Inferior parietal cortex (tissue), 1 donor: Measurements from ENCODE around the gene CCDC127.
"Not testable (repeated sequence)": the region's sequence is repeated elsewhere in the genome, so short reads cannot be mapped to it uniquely, and the experiment has no call there.

Experiments
- DNase-seq: peaks from one replicate; pipeline ENCODE4 v3.0.0-alpha.2; 2016; ENCODE audit errors: extremely low spot score

The CCDC127 gene

DNA sequence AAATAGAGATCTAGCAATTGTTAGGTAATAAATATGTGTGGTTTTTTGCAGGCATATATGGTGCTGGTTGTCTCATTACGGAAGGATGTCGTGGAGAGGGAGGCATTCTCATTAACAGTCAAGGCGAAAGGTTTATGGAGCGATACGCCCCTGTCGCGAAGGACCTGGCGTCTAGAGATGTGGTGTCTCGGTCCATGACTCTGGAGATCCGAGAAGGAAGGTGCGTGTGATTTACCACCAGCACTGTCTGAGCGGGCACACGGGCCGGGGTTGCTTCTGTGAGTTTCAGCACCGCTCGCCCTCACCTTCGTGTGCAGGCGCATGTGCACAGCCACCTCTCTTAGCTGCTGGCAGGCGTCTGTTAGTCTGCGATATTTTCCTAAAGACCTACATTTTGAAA is 15.5 kb upstream of the CCDC127 start:
- not testable (repeated sequence) for DNase-seq

GRCh38 chr5:231661-232060 is 13.7 kb upstream of the CCDC127 start:
- DNase-seq: no peak

GRCh38 chr5:230711-231110 is 12.8 kb upstream of the CCDC127 start:
- DNase-seq: no peak

DNA sequence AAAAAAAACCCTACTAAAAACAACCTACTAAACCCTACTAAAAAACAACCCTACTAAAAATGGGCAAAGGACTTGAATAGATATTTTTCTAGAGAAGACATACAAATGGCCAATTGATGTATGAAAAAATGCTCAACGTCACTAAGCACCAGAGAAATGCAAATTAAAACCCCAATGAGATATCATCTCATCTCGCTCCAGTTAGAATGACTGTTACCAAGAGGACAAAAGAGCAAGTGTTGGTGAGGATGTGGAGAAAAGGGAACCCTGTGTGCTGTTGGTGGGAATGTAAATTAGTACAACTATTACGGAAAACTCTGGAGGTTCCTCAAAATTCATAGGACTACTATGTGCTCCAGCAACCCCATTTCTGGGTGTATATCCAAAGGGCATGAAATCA is 10.9 kb upstream of the CCDC127 start:
- no peak for DNase-seq

DNA sequence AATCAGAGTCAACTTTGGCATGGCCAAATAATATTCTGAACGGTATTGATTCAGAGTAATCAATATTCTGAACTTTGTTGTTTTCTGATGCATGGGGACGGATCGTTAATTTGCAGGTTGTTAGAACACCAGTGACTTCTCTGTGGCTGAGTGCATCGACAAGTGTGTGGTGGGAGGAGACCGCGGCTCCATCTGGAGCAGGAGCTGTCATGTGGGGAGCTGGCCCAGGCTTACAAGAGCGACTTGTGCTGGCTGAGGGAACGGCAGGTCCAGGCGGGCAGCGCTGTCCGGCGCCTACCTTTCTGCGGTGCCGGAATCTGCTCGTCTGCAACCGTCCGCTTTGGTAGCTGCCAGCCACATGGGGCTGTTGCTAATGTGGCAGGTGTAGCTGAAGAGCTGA is 9.4 kb upstream of the CCDC127 start:
- not testable (repeated sequence) for DNase-seq

DNA sequence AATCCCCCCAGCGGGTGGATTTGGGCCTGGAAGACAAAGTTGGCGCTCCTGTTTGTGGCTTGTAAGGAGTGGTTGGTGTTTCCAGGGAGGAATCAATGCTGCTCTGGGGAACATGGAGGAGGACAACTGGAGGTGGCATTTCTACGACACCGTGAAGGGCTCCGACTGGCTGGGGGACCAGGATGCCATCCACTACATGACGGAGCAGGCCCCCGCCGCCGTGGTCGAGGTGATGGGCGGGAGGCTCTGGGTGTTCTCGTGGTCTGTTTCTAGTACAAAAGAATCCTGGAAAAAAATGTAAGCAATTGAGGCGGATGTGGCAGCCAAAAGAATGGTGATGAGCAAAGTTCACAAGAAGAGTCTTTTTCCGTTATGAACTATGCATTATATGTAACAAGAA is 7.4 kb upstream of the CCDC127 start:
- no peak for DNase-seq

GRCh38 chr5:223791-224190 is 5.8 kb upstream of the CCDC127 start:
- DNase-seq: no peak

GRCh38 chr5:222951-223715 is 5.2 kb upstream of the CCDC127 start:
- DNase-seq: not testable (repeated sequence)

DNA sequence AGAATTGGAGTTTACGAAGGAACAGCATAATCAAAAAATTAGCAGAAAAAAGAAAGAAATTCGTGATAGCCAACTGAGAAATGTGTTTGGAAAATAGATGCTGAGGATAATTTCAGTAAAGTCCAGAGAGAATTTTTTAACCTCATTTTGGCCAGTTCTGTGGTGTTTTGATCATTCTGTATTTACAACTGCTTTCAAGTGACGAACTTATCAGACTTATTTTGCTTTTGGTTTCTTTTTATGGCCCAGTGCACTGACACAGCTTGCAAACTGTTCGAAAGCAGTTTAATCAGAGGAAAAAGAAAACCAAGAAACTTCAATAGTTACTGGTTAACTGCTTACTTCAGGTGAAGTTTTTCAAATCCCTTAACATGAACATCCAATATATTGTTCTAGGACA is 2.0 kb upstream of the CCDC127 start:
- DNase-seq: no peak

DNA sequence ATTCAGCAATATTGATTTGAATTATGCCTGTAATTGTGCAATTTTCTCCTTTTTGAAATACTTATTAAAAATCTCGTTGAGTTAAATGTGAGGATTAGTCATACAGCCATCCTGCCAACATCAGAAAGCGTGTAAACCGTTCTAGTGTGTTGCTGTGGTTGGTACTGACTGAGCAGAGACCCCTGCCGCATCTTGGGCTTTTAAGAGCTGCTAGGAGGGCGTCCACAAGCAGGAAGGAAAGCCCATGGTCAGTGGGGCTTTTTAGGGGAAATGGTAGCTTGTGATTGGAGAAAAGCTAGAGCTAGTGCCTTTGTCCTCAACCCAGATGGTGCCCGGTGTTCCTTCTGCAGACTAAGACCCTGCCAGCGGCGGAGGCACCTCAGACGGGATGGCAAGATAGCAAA is 1.5 kb upstream of the CCDC127 start:
- no peak for DNase-seq

DNA sequence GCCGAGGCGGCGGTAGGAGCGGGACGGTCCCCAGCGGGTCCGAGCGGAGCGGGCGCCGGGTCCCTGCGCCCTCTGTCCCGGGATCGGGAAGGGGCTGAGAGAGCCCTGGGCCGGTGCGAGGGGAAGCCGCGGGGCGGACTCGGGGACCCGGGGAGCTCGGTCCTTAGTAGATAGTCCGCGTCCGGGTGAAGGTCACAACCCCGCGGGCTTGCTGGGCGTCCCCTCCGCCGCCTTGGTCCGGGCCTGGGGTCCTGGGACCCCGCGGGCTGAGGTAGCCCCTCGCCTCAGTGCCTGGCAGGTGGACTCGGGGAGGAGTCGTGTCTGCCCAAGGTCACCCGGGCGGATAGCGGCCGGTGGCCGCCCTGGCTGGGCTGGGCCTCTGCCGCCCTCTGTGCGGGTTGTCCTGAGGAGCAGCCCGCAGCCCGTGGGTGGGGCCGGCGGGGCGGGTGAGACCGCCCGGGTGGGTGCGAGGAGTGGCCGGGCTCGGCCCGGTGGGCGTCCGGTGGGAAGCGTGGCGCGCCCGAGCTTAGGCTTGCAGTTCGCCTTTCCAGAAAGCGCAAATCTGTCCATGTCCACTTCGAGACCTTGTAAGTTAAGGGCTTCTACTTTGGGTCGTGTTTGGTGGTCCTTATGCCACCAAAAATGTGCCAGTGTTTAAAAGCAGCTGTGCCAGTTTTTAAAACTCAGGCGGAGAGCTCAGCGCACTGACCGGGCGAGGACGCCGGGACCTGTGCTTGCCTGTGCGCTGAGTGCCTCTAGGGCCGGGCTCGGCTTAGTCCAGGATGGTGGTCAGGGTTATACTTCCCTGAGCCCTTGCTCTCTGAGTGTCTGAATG is 721 bp upstream of the CCDC127 start:
- DNase-seq: no peak

DNA sequence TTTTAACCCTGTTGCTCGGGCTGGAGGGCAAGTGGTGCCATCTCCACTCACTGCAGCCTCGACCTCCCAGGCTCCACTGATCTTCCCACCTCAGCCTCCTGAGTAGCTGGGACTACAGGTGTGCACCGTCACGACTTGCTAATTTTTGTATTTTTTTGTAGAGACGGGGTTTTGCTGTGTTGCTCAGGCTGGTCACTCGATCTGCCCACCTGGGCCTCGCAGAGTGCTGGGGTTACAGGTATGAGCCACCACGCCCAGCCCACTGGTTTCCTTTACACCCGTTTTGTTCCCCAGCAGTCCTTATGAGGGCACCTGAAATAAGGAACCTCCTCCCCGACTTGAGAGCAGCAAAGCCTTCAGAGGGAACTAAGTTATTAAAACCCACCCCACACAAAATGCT is 1.9 kb downstream of the CCDC127 start:
- DNase-seq: not testable (repeated sequence)

DNA sequence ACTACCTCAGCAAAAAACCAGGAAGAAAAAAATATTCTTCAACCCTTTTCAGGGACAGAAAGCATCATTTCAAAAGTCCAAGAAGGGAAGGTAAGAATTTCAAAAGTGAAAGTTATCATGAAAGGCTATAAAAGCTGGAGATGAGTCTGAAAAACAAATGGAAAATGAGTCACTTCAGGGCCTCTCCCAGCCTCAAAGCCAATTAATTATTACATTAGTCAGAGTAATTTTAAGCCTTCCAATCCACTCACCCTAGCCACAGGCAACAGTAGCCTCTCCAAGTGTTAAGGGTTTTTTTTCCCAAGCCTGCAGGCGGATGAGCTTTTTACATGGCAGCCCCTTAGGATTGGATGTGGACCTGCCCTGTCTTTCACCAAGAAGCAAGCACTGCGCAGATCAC is 2.7 kb downstream of the CCDC127 start:
- not testable (repeated sequence) for DNase-seq

DNA sequence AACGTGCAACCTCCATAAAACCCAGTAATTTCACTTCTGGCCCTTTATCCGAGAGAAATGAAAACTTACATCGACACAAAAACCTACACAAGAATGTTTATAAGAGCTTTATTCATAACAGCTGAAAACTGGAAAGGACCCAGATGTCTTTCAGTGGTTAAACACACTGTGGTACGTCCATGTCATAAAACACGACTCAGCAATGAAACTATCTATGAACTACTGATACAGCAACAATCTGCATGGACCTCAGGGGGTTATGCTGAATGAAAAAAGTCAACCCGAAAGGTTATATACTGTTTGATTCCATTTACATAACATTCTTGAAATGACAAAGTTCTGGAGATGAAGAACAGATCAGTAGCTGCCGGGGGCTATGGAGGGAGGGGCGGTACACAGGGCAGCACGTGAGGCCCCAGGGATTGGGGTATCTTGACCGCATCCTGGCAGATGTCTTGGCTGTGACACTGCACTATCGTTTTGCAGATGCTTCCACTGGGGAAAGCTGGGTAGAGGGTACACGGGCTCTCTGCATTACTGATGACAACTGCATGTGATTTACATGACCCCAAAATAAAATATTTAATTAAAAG is 4.1 kb downstream of the CCDC127 start:
- no peak for DNase-seq

GRCh38 chr5:208449-209114 is 9.4 kb downstream of the CCDC127 start:
- DNase-seq: no peak

DNA sequence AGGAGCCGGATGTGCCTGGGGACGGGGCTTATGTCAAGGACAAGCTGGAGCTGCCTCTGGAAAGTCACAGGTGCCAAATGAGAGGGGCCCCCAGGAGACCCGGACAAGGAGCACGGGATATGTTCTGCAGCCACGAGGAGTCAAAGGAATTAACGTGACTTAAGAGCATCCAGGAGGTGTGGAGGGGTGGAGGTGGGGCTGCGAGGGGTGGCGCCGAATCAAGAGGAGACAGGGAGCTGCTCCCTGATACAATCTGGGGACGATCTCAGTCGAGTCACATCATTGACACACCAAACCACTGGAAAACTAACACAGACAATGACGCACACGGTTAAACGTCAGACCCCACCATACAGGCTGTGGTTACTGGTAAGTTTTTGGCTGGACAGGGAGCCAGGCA is 10.4 kb downstream of the CCDC127 start:
- DNase-seq: no peak

DNA sequence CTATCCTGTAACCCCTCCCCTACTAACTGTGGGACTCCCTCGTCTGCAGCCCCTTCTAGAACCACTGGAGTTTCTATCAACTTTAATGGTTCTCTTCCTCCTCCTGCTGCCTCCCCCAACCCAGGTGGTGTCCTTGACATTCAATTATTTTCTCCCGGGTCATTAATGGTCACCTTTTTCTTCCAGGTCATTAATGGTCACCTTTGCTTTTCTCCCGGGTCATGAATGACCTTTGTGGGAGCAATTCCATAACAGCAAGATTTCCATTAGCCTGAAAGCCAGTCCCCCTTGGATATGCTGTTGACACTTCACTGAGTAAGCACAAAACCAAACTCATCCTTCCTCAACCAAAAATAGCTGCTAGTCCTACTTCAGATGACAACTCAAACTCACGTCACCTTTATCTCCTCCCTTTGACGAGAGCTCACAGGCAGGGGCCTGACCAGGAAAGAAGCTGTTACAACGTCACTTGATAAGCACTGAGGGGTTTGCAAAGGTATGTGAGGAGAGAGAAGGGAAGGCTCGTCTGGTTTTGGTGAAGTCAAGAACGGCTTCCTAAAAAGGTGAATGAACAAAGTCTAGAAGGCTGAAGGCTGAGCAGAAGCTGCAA is 10.9 kb downstream of the CCDC127 start:
- DNase-seq: no peak

- DNase-seq: no peak
These were observed 11.5 kb downstream of the CCDC127 start for GRCh38 chr5:206406-206805.

DNA sequence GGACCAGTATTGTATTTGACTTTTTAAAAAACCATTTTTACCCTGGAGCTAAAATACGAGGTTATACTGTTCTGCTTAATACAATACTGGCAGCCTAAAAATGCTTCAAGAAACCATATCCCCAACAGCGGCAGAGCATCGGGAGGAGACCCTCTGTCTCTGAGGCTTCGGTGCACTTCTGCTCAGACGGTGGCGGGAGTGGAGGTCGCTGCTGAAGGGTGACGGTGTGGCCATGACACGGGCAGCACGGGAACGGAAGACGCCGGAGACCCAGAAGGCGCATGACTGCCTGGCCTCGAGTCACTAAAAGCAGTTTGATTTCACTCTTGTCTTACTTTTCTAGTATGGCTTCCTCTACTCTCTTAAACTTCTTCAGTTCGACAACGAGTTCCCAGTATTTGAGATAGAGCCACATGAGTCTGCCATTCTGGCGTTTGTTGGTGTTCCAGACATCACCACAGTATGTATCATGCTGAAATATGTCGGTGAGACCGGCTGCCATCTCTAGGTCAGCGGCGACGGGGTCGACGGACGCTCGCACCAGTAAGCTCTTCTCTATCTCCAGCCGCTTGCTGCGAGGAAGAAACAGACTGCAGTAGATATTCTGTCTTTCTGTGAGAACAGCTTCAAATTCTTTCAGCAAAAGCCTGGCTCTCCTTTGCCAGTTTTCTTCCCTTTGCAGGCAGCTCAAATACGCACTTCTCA is 12.8 kb downstream of the CCDC127 start:
- DNase-seq: no peak

DNA sequence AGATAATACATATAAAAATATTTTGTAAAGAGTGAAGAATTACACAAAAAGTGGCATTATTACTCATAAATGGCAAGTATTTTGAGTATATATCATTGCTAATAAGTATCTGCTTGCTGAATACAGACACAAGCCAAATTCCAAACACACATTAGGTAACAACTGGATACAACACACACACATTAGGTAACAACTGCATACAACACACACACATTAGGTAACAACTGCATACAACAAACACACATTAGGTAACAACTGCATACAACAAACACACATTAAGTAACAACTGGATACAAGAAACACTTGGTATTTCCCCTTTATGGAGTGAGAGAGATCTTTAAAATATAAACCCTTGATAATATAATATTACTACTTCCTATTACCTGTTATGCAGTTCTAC is 13.5 kb downstream of the CCDC127 start:
- no peak for DNase-seq

DNA sequence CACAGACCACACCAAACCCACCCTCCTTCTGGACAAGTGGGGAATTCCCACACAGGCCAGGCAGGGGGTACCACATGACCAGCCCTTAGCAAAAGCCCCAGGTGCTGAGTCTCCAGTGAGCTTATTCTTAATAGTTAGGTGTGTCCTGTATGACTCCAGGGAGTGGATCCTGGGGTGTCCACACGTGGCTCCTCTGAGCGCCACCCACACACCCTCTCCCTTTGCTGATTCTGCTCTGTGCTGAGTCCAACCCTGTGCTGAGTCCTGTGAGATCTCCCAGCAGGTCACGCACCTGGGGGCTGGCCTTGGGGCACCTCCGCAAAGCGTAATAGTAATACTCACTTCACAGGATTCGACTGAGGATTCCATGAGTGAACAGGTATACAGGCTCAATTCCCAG is 14.0 kb downstream of the CCDC127 start:
- no peak for DNase-seq
